Measurements from ENCODE around the gene RAB5A. TPM values are rescaled to one million over a fixed set of nuclear protein-coding genes. Genes with fewer than 3 reads are reported as not detected.
"Not testable (repeated sequence)": the region's sequence is repeated elsewhere in the genome, so short reads cannot be mapped to it uniquely, and the experiment has no call there.

The RAB5A gene
- 10 to 100 TPM; 27.6 to 55.7 (median 41.4) TPM for polyA plus RNA-seq
- long read RNA-seq, donor 1 = 0 reads
- long read RNA-seq, donor 2, partial matches to known transcripts = 0 of 5 reads
- long read RNA-seq, donor 2, other reads (novel, unspliced or antisense) = 0 of 5 reads
- long read RNA-seq, donor 3, transcript RAB5A-207 (4 exons, 868 nt) = minor isoform, 5 of 21 reads
- long read RNA-seq, donor 3, transcript RAB5A-201 (6 exons, 2,536 nt) = major isoform, 9 of 21 reads
- long read RNA-seq, donor 3, partial matches to known transcripts = 5 of 21 reads
- long read RNA-seq, donor 3, other reads (novel, unspliced or antisense) = 0 of 21 reads
- long read RNA-seq, donor 4 = 0 reads
- long read RNA-seq, donor 5, transcript RAB5A-201 (6 exons, 2,536 nt) = major isoform, 7 of 7 reads
- long read RNA-seq, donor 5, partial matches to known transcripts = 0 of 7 reads
- long read RNA-seq, donor 5, other reads (novel, unspliced or antisense) = 0 of 7 reads
- long read RNA-seq, donor 6, transcript RAB5A-201 (6 exons, 2,536 nt) = major isoform, 11 of 15 reads
- long read RNA-seq, donor 6, partial matches to known transcripts = 0 of 15 reads
- long read RNA-seq, donor 6, other reads (novel, unspliced or antisense) = 0 of 15 reads
- long read RNA-seq, donor 7 = 0 reads
- long read RNA-seq, donor 8, partial matches to known transcripts = 0 of 1 reads
- long read RNA-seq, donor 8, other reads (novel, unspliced or antisense) = 0 of 1 reads
- long read RNA-seq, donor 9, partial matches to known transcripts = 0 of 4 reads
- long read RNA-seq, donor 9, other reads (novel, unspliced or antisense) = 0 of 4 reads
- long read RNA-seq, donor 10, transcript RAB5A-201 (6 exons, 2,536 nt) = major isoform, 17 of 55 reads
- long read RNA-seq, donor 10, partial matches to known transcripts = 34 of 55 reads
- long read RNA-seq, donor 10, other reads (novel, unspliced or antisense) = 0 of 55 reads

- no peaks in the 10 kb centered on the region for H3K27me3 ChIP-seq (ENCODE audit: control insufficient read depth in 3 of 3, insufficient read depth in 3 of 3, low read length in 3 of 3)
- peaks cover 0 to 10% (median 5%) of the 10 kb centered on the region in 3 donors for H3K36me3 ChIP-seq (ENCODE audit: control insufficient read depth in 3 of 3, insufficient read depth in 2 of 3, low read depth in 1 of 3, low read length in 3 of 3)
- FAIRE-seq = peak; percentile 55
- H3K4me3 ChIP-seq (ENCODE audit: low read depth in 1 of 3, low read length in 3 of 3) = peak within 1 kb of the TSS; percentile 77 to 99 (median 94)
- peak; percentile 99 for DNase-seq
- peak within 1 kb of the TSS; percentile 98 to 99 (median 98) for H3K27ac ChIP-seq (ENCODE audit: low read depth in 1 of 3, low read length in 2 of 3)
- peaks cover 0 to 5% (median under 1%) of the 10 kb centered on the region in 3 donors for H3K4me1 ChIP-seq (ENCODE audit: control insufficient read depth in 3 of 3, insufficient read depth in 2 of 3, low read depth in 1 of 3, low read length in 2 of 3)
- H3K9me3 ChIP-seq (ENCODE audit: control insufficient read depth in 2 of 2, insufficient read depth in 1 of 2, low read depth in 1 of 2, low read length in 1 of 2) = no peaks in the 10 kb centered on the region
- WGBS, 3 donors = 0 to 1% (median 0%) methylated on average over 53 to 73 of the region's 73 CpGs
Observed at GRCh38 chr3:19946832-19947548, at the start of gene RAB5A. TSS of gene RAB5A (plus strand) at chr3:19947097. CDS start at chr3:19950899, 3,802 bp downstream.

- Histone ChIP-seq H3K9me3 (ENCODE audit: control insufficient read depth in 2 of 2, insufficient read depth in 1 of 2, low read depth in 1 of 2, low read length in 1 of 2) (no peaks in the 10 kb centered on the region), H3K36me3 (ENCODE audit: control insufficient read depth in 3 of 3, insufficient read depth in 2 of 3, low read depth in 1 of 3, low read length in 3 of 3) (no peaks in the 10 kb centered on the region), H3K4me1 (ENCODE audit: control insufficient read depth in 3 of 3, insufficient read depth in 2 of 3, low read depth in 1 of 3, low read length in 2 of 3) (no peaks in the 10 kb centered on the region), H3K4me3 (ENCODE audit: low read depth in 1 of 3, low read length in 3 of 3) (no peak overlapping the region), H3K27me3 (ENCODE audit: control insufficient read depth in 3 of 3, insufficient read depth in 3 of 3, low read length in 3 of 3) (no peaks in the 10 kb centered on the region), H3K27ac (ENCODE audit: low read depth in 1 of 3, low read length in 2 of 3) (no peak overlapping the region)
- DNase-seq (no peak), FAIRE-seq (no peak)
- 66 to 74% (median 71%) methylated on average over 2 of the region's 2 CpGs for WGBS, 3 donors
Observed at GRCh38 chr3:19898721-19899120, 48.2 kb upstream of the RAB5A start.

GRCh38 chr3:19899264-19899663 is 47.6 kb upstream of the RAB5A start:
- no peaks in the 10 kb centered on the region for H3K4me1 ChIP-seq (ENCODE audit: control insufficient read depth in 3 of 3, insufficient read depth in 2 of 3, low read depth in 1 of 3, low read length in 2 of 3)
- no peaks in the 10 kb centered on the region for H3K27me3 ChIP-seq (ENCODE audit: control insufficient read depth in 3 of 3, insufficient read depth in 3 of 3, low read length in 3 of 3)
- no peak overlapping the region for H3K27ac ChIP-seq (ENCODE audit: low read depth in 1 of 3, low read length in 2 of 3)
- 23 to 77% (median 49%) methylated on average over 2 of the region's 2 CpGs for whole genome bisulfite sequencing, 3 donors
- FAIRE-seq = no peak
- no peaks in the 10 kb centered on the region for H3K36me3 ChIP-seq (ENCODE audit: control insufficient read depth in 3 of 3, insufficient read depth in 2 of 3, low read depth in 1 of 3, low read length in 3 of 3)
- DNase-seq = peak in 1 of 2 donors; percentile 11
- H3K4me3 ChIP-seq (ENCODE audit: low read depth in 1 of 3, low read length in 3 of 3) = no peak overlapping the region
- H3K9me3 ChIP-seq (ENCODE audit: control insufficient read depth in 2 of 2, insufficient read depth in 1 of 2, low read depth in 1 of 2, low read length in 1 of 2) = no peaks in the 10 kb centered on the region

- H3K27ac ChIP-seq (ENCODE audit: low read depth in 1 of 3, low read length in 2 of 3); H3K27me3 ChIP-seq (ENCODE audit: control insufficient read depth in 3 of 3, insufficient read depth in 3 of 3, low read length in 3 of 3); H3K4me1 ChIP-seq (ENCODE audit: control insufficient read depth in 3 of 3, insufficient read depth in 2 of 3, low read depth in 1 of 3, low read length in 2 of 3); FAIRE-seq; H3K9me3 ChIP-seq (ENCODE audit: control insufficient read depth in 2 of 2, insufficient read depth in 1 of 2, low read depth in 1 of 2, low read length in 1 of 2); H3K36me3 ChIP-seq (ENCODE audit: control insufficient read depth in 3 of 3, insufficient read depth in 2 of 3, low read depth in 1 of 3, low read length in 3 of 3); H3K4me3 ChIP-seq (ENCODE audit: low read depth in 1 of 3, low read length in 3 of 3); DNase-seq: not testable (repeated sequence)
- 46 to 85% (median 53%) methylated on average over 7 of the region's 7 CpGs for WGBS, 3 donors
Observed at GRCh38 chr3:19899833-19900232, 47.1 kb upstream of the RAB5A start.

- Histone ChIP-seq H3K27ac (ENCODE audit: low read depth in 1 of 3, low read length in 2 of 3) (no peak overlapping the region), H3K4me3 (ENCODE audit: low read depth in 1 of 3, low read length in 3 of 3) (no peak overlapping the region), H3K36me3 (ENCODE audit: control insufficient read depth in 3 of 3, insufficient read depth in 2 of 3, low read depth in 1 of 3, low read length in 3 of 3) (no peaks in the 10 kb centered on the region), H3K27me3 (ENCODE audit: control insufficient read depth in 3 of 3, insufficient read depth in 3 of 3, low read length in 3 of 3) (no peaks in the 10 kb centered on the region), H3K9me3 (ENCODE audit: control insufficient read depth in 2 of 2, insufficient read depth in 1 of 2, low read depth in 1 of 2, low read length in 1 of 2) (no peaks in the 10 kb centered on the region), H3K4me1 (ENCODE audit: control insufficient read depth in 3 of 3, insufficient read depth in 2 of 3, low read depth in 1 of 3, low read length in 2 of 3) (no peaks in the 10 kb centered on the region)
- WGBS, 3 donors = 14 to 41% (median 17%) methylated on average over 5 of the region's 5 CpGs
- FAIRE-seq = no peak
- no peak for DNase-seq
Observed at GRCh38 chr3:19901337-19901736, 45.6 kb upstream of the RAB5A start.

GRCh38 chr3:19901918-19902317 is 45.0 kb upstream of the RAB5A start:
- Histone ChIP-seq H3K4me3 (ENCODE audit: low read depth in 1 of 3, low read length in 3 of 3) (no peak overlapping the region), H3K27ac (ENCODE audit: low read depth in 1 of 3, low read length in 2 of 3) (no peak overlapping the region), H3K36me3 (ENCODE audit: control insufficient read depth in 3 of 3, insufficient read depth in 2 of 3, low read depth in 1 of 3, low read length in 3 of 3) (no peaks in the 10 kb centered on the region), H3K4me1 (ENCODE audit: control insufficient read depth in 3 of 3, insufficient read depth in 2 of 3, low read depth in 1 of 3, low read length in 2 of 3) (no peaks in the 10 kb centered on the region), H3K27me3 (ENCODE audit: control insufficient read depth in 3 of 3, insufficient read depth in 3 of 3, low read length in 3 of 3) (no peaks in the 10 kb centered on the region), H3K9me3 (ENCODE audit: control insufficient read depth in 2 of 2, insufficient read depth in 1 of 2, low read depth in 1 of 2, low read length in 1 of 2) (no peaks in the 10 kb centered on the region)
- peak in 1 of 2 donors; percentile 86 for DNase-seq
- WGBS, 3 donors = 11 to 56% (median 41%) methylated on average over 4 of the region's 4 CpGs
- FAIRE-seq = no peak

- Histone ChIP-seq H3K9me3 (ENCODE audit: control insufficient read depth in 2 of 2, insufficient read depth in 1 of 2, low read depth in 1 of 2, low read length in 1 of 2) (no peaks in the 10 kb centered on the region), H3K4me1 (ENCODE audit: control insufficient read depth in 3 of 3, insufficient read depth in 2 of 3, low read depth in 1 of 3, low read length in 2 of 3) (no peaks in the 10 kb centered on the region), H3K27ac (ENCODE audit: low read depth in 1 of 3, low read length in 2 of 3) (no peak overlapping the region), H3K27me3 (ENCODE audit: control insufficient read depth in 3 of 3, insufficient read depth in 3 of 3, low read length in 3 of 3) (no peaks in the 10 kb centered on the region), H3K36me3 (ENCODE audit: control insufficient read depth in 3 of 3, insufficient read depth in 2 of 3, low read depth in 1 of 3, low read length in 3 of 3) (no peaks in the 10 kb centered on the region), H3K4me3 (ENCODE audit: low read depth in 1 of 3, low read length in 3 of 3) (no peak overlapping the region)
- DNase-seq (no peak), FAIRE-seq (no peak)
- WGBS, 3 donors = 75 to 80% (median 77%) methylated on average over 2 of the region's 2 CpGs
Observed at GRCh38 chr3:19903649-19904048, 43.2 kb upstream of the RAB5A start.

- H3K4me3 ChIP-seq (ENCODE audit: low read depth in 1 of 3, low read length in 3 of 3) = no peak overlapping the region
- 86 to 91% (median 90%) methylated on average over 3 of the region's 3 CpGs for WGBS, 3 donors
- H3K27ac ChIP-seq (ENCODE audit: low read depth in 1 of 3, low read length in 2 of 3) = no peak overlapping the region
- H3K4me1 ChIP-seq (ENCODE audit: control insufficient read depth in 3 of 3, insufficient read depth in 2 of 3, low read depth in 1 of 3, low read length in 2 of 3) = no peaks in the 10 kb centered on the region
- DNase-seq = no peak
- no peaks in the 10 kb centered on the region for H3K27me3 ChIP-seq (ENCODE audit: control insufficient read depth in 3 of 3, insufficient read depth in 3 of 3, low read length in 3 of 3)
- FAIRE-seq = no peak
- no peaks in the 10 kb centered on the region for H3K36me3 ChIP-seq (ENCODE audit: control insufficient read depth in 3 of 3, insufficient read depth in 2 of 3, low read depth in 1 of 3, low read length in 3 of 3)
- peaks cover 0 to 10% of the 10 kb centered on the region in 2 donors for H3K9me3 ChIP-seq (ENCODE audit: control insufficient read depth in 2 of 2, insufficient read depth in 1 of 2, low read depth in 1 of 2, low read length in 1 of 2)
Observed at GRCh38 chr3:19907523-19907922, 39.4 kb upstream of the RAB5A start.
